Cardiac muscle cell (in vitro differentiated cells and primary cell): ENCODE results near the gene PDSS2. TPM values are rescaled to one million over a fixed set of nuclear protein-coding genes. Genes with fewer than 3 reads are reported as not detected.

Experiments
- DNase-seq, 2 donors: peaks; one replicate each; pipeline versions ENCODE4 v3.0.0 to v3.0.0-alpha.2; 2010 to 2017; ENCODE audit warnings: low read depth in 1 of 2, low spot score in 1 of 2
- H3K27ac ChIP-seq: fragments of 200-600 bp; sonication (generic); 2 replicates; pipeline ENCODE4 v1.5.1; 2016
- H3K27me3 ChIP-seq: fragments of 200-600 bp; sonication (generic); 2 replicates; pipeline ENCODE4 v1.6.0; 2016; ENCODE audit warnings: control low read depth
- H3K36me3 ChIP-seq: fragments of 200-600 bp; sonication (generic); 2 replicates; pipeline ENCODE4 v1.5.1; 2016; ENCODE audit warnings: control low read depth
- H3K4me1 ChIP-seq: fragments of 200-600 bp; sonication (generic); 2 replicates; pipeline ENCODE4 v1.8.1; 2017; ENCODE audit warnings: low read depth, mild to moderate bottlenecking, mixed run types
- H3K4me3 ChIP-seq: fragments of 200-600 bp; sonication (generic); 2 replicates; pipeline ENCODE4 v1.5.1; 2016; ENCODE audit warnings: mild to moderate bottlenecking
- H3K9me3 ChIP-seq: fragments of 200-600 bp; sonication (generic); 2 replicates; pipeline ENCODE4 v1.5.1; 2017; ENCODE audit warnings: low read depth, mild to moderate bottlenecking, control low read depth
- CTCF ChIP-seq: IDR thresholded peaks from 2 replicates; pipeline ENCODE4 v1.5.1; 2012; ENCODE audit warnings: low read depth, mild to moderate bottlenecking, low read length
- polyA plus RNA-seq: library from polyadenylated mRNA; unstranded; fragments of >200 nt; fragmentation: Nextera tagmentation; extraction: Ambion mirVana; gene quantifications from 2 replicates; pipeline ENCODE4 v1.2.1, GENCODE V29; 2016
- total RNA-seq: library from RNA; depleted of rRNA; stranded (reverse); fragments of >200 nt; gene quantifications from 2 replicates; pipeline ENCODE4 v1.2.3, GENCODE V29; 2016

Gene PDSS2
- total and polyA plus RNA-seq, 2 experiments from 2014 or later, result 12.3 to 19.4 TPM

GRCh38 chr6:107209406-107210305 is 249.7 kb downstream of the PDSS2 start:
- DNase-seq, result no peak
- no peak for TF ChIP-seq CTCF
- H3K27ac ChIP-seq, result peak overlapping the region; percentile 25
- H3K9me3 ChIP-seq, result no peaks in the 10 kb centered on the region
- H3K36me3 ChIP-seq, result no peaks in the 10 kb centered on the region
- H3K4me1 ChIP-seq, result peaks cover 12% of the 10 kb centered on the region
- no peak overlapping the region for H3K4me3 ChIP-seq
- no peaks in the 10 kb centered on the region for H3K27me3 ChIP-seq

GRCh38 chr6:107207251-107207873 is 252.0 kb downstream of the PDSS2 start:
- Histone ChIP-seq H3K36me3 (no peaks in the 10 kb centered on the region), H3K9me3 (no peaks in the 10 kb centered on the region), H3K4me3 (no peak overlapping the region), H3K27ac (no peak overlapping the region), H3K27me3 (no peaks in the 10 kb centered on the region), H3K4me1 (peaks cover 12% of the 10 kb centered on the region)
- peak in 1 of 2 donors; percentile 20 for DNase-seq
- no peak for TF ChIP-seq CTCF

- no peaks in the 10 kb centered on the region for H3K9me3 ChIP-seq
Measured at GRCh38 chr6:107205058-107205998, 254.0 kb downstream of the PDSS2 start.

GRCh38 chr6:107202876-107203468 is 256.4 kb downstream of the PDSS2 start:
- no peak for DNase-seq
- no peak for TF ChIP-seq CTCF

More at GRCh38 chr6:107205058-107205998, 254.0 kb downstream of the PDSS2 start:
- no peaks in the 10 kb centered on the region for H3K36me3 ChIP-seq
- no peak for TF ChIP-seq CTCF
- H3K4me1 ChIP-seq, result peaks cover 12% of the 10 kb centered on the region
- H3K4me3 ChIP-seq, result no peak overlapping the region
- H3K27ac ChIP-seq, result no peak overlapping the region
- no peak for DNase-seq
- H3K27me3 ChIP-seq, result no peaks in the 10 kb centered on the region

More at GRCh38 chr6:107202876-107203468, 256.4 kb downstream of the PDSS2 start:
- H3K27me3 ChIP-seq, result no peaks in the 10 kb centered on the region
- peaks cover 4% of the 10 kb centered on the region for H3K4me1 ChIP-seq
- H3K36me3 ChIP-seq, result no peaks in the 10 kb centered on the region
- H3K9me3 ChIP-seq, result no peaks in the 10 kb centered on the region
- H3K4me3 ChIP-seq, result no peak overlapping the region
- H3K27ac ChIP-seq, result no peak overlapping the region
